ENCODE results near the gene OGDH. TPM values are rescaled to one million over a fixed set of nuclear protein-coding genes. Genes with fewer than 3 reads are reported as not detected.
"Not testable (repeated sequence)": the region's sequence is repeated elsewhere in the genome, so short reads cannot be mapped to it uniquely, and the experiment has no call there.

OGDH gene
- total RNA-seq, 2 donors from 2014 or later = 53.2 to 106 TPM

GRCh38 chr7:44713141-44713540 is 106.7 kb downstream of the OGDH start:
- no peak for ATAC-seq
- no peaks in the 10 kb centered on the region for H3K36me3 Mint-ChIP-seq
- no peaks in the 10 kb centered on the region for H3K9me3 Mint-ChIP-seq
- H3K27ac Mint-ChIP-seq = no peak overlapping the region
- no peak for DNase-seq (ENCODE audit: low spot score in 2 of 2)

- Mint-ChIP-seq H3K9me3 (no peaks in the 10 kb centered on the region), H3K36me3 (no peaks in the 10 kb centered on the region), H3K27ac (peak overlapping the region in 1 of 2 donors; percentile 9)
- no peak for ATAC-seq
- DNase-seq (ENCODE audit: low spot score in 2 of 2) = no peak
Observed at GRCh38 chr7:44713680-44714335, 107.4 kb downstream of the OGDH start.

- Mint-ChIP-seq H3K9me3 (no peaks in the 10 kb centered on the region), H3K36me3 (no peaks in the 10 kb centered on the region), H3K27ac (no peak overlapping the region)
- no peak for DNase-seq (ENCODE audit: low spot score in 2 of 2)
- ATAC-seq = no peak
Observed at GRCh38 chr7:44716205-44716604, 109.8 kb downstream of the OGDH start.

GRCh38 chr7:44720301-44720700 is 113.9 kb downstream of the OGDH start:
- Mint-ChIP-seq H3K27ac (no peak overlapping the region), H3K36me3 (peaks cover 0 to 5% of the 10 kb centered on the region in 2 donors)

GRCh38 chr7:44724276-44724675 is 117.8 kb downstream of the OGDH start:
- ATAC-seq = no peak
- no peak overlapping the region for H3K27ac Mint-ChIP-seq

More at GRCh38 chr7:44720301-44720700, 113.9 kb downstream of the OGDH start:
- ATAC-seq (no peak), DNase-seq (ENCODE audit: low spot score in 2 of 2) (no peak)
- peaks cover 0 to 5% of the 10 kb centered on the region in 2 donors for H3K9me3 Mint-ChIP-seq

GRCh38 chr7:44726250-44726649 is 119.8 kb downstream of the OGDH start:
- H3K9me3 Mint-ChIP-seq; DNase-seq (ENCODE audit: low spot score in 2 of 2); H3K36me3 Mint-ChIP-seq; H3K27ac Mint-ChIP-seq; ATAC-seq: not testable (repeated sequence)

More at GRCh38 chr7:44724276-44724675, 117.8 kb downstream of the OGDH start:
- H3K9me3 Mint-ChIP-seq = peaks cover 0 to 5% of the 10 kb centered on the region in 2 donors
- DNase-seq (ENCODE audit: low spot score in 2 of 2) = no peak
- H3K36me3 Mint-ChIP-seq = peaks cover 0 to 5% of the 10 kb centered on the region in 2 donors

- DNase-seq (ENCODE audit: low spot score in 2 of 2) (no peak), ATAC-seq (no peak)
- Mint-ChIP-seq H3K27ac (no peak overlapping the region), H3K9me3 (no peaks in the 10 kb centered on the region), H3K36me3 (no peaks in the 10 kb centered on the region)
Observed at GRCh38 chr7:44727158-44727936, 120.9 kb downstream of the OGDH start.

- DNase-seq (ENCODE audit: low spot score in 2 of 2) (no peak), ATAC-seq (no peak)
- no peaks in the 10 kb centered on the region for H3K36me3 Mint-ChIP-seq
- no peak overlapping the region for H3K27ac Mint-ChIP-seq
- H3K9me3 Mint-ChIP-seq = no peaks in the 10 kb centered on the region
Observed at GRCh38 chr7:44727937-44728262, 121.5 kb downstream of the OGDH start.

- Mint-ChIP-seq H3K9me3 (no peaks in the 10 kb centered on the region), H3K27ac (peak overlapping the region in 1 of 2 donors; percentile 14), H3K36me3 (no peaks in the 10 kb centered on the region)
- ATAC-seq (no peak), DNase-seq (ENCODE audit: low spot score in 2 of 2) (no peak)
Observed at GRCh38 chr7:44729949-44730590, 123.6 kb downstream of the OGDH start.

GRCh38 chr7:44732971-44733370 is 126.5 kb downstream of the OGDH start:
- H3K36me3 Mint-ChIP-seq; DNase-seq (ENCODE audit: low spot score in 2 of 2); ATAC-seq; H3K27ac Mint-ChIP-seq; H3K9me3 Mint-ChIP-seq: not testable (repeated sequence)

- no peak for ATAC-seq
- no peak for DNase-seq (ENCODE audit: low spot score in 2 of 2)
- no peak overlapping the region for H3K27ac Mint-ChIP-seq
- H3K36me3 Mint-ChIP-seq = no peaks in the 10 kb centered on the region
- H3K9me3 Mint-ChIP-seq = no peaks in the 10 kb centered on the region
Observed at GRCh38 chr7:44733708-44734481, 127.5 kb downstream of the OGDH start.

- peak; percentile 93 to 96 for ATAC-seq
- Mint-ChIP-seq H3K36me3 (no peaks in the 10 kb centered on the region), H3K27ac (peak overlapping the region; percentile 85 to 88), H3K9me3 (no peaks in the 10 kb centered on the region)
- DNase-seq (ENCODE audit: low spot score in 2 of 2) = peak in 1 of 2 donors; percentile 33
Observed at GRCh38 chr7:44735403-44736165, 129.2 kb downstream of the OGDH start.

GRCh38 chr7:44736896-44737295 is 130.5 kb downstream of the OGDH start:
- no peak for DNase-seq (ENCODE audit: low spot score in 2 of 2)
- Mint-ChIP-seq H3K36me3 (no peaks in the 10 kb centered on the region), H3K27ac (peak overlapping the region; percentile 40 to 52), H3K9me3 (no peaks in the 10 kb centered on the region)
- no peak for ATAC-seq

GRCh38 chr7:44738051-44738723 is 131.8 kb downstream of the OGDH start:
- H3K36me3 Mint-ChIP-seq = no peaks in the 10 kb centered on the region
- no peaks in the 10 kb centered on the region for H3K9me3 Mint-ChIP-seq
- DNase-seq (ENCODE audit: low spot score in 2 of 2) (no peak), ATAC-seq (no peak)
- H3K27ac Mint-ChIP-seq = peak overlapping the region in 1 of 2 donors; percentile 40

- DNase-seq (ENCODE audit: low spot score in 2 of 2) (no peak), ATAC-seq (no peak)
- Mint-ChIP-seq H3K27ac (peak overlapping the region in 1 of 2 donors; percentile 31), H3K9me3 (no peaks in the 10 kb centered on the region), H3K36me3 (no peaks in the 10 kb centered on the region)
Observed at GRCh38 chr7:44738876-44739665, 132.6 kb downstream of the OGDH start.

All from activated naive CD4-positive, alpha-beta T cell treated with anti-CD3 and anti-CD28 coated beads, Interleukin-2, amount 50 U/mL, for 72 hours (primary cell).